Mucosa of gallbladder (tissue), 1 donor: ENCODE measurements around the gene TXK. TPM values are rescaled to one million over a fixed set of nuclear protein-coding genes. Genes with fewer than 3 reads are reported as not detected.
A peak's percentile ranks its signal among the peaks of the same experiment; 100 is the strongest.

Experiments used
- DNase-seq: peaks from one replicate; pipeline ENCODE4 v3.0.0-alpha.2; 2020; ENCODE audit warnings: low spot score
- total RNA-seq: library from RNA; stranded (reverse); gene quantifications from one replicate; pipeline ENCODE4 v1.2.1, GENCODE V29; 2021
- donor health status: DM: no; HTN: no; CAD: no.

The TXK gene
- total RNA-seq, 1 donor from 2014 or later = 0.86 TPM

DNA sequence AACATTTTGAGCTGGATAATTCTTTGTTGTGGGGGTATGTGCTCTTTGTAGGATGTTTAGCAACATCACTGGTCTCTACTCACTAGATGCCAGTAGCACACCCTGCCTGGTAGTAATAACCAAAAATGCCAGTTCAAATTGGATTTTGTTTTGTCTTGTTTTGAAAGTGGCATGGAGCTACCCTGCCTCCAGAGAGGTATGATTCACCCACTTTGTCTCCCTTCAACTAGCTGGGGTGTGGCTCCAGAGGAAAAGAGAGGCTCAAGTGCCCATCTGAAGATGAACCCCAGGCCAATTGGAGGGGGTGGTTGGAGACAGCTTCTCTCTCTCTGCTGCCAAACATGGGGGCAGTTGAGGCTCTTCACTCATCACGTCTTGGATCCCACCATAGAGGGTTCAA lies 83.0 kb downstream of the TXK start:
- no peak for DNase-seq

DNA sequence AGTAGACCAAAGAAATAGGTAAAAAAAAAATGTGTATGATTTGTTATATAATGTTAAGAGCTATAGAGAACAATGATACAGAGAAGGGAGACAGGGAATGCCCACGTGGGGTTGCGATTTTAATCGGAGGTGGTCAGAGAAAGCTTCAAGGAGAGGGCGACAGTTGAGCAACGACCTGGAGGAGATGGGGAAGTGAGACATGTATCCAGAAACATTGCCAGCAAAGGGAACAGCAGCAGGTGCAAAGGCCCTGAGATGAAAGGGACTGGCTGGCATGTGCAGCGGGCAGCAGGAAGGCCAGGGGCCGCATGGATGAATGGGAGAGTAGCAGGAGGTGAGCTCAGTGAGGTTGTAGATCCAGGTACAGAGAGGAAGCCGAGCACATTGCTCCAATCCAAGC lies 84.6 kb downstream of the TXK start:
- DNase-seq = no peak

DNA sequence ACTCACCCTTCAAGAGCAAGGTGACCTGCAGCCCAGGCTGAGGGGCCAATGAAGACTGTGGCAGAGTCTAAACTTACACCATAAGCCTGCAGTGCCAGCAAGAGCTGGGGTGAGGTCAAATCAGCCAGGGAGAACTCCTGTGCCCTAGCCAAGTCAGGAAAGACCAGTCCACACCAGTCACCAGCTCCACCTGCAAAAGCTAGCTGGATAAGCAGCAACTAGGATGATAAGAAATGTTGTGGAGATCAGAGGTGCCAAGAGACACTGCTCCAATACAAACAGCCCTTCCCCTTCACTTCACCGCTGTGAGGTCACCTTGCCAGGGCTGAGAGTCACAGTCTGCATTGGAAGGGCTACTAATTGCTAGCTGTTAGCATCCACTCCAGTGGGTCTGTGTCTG lies 86.2 kb downstream of the TXK start:
- peak; percentile 67 for DNase-seq

DNA sequence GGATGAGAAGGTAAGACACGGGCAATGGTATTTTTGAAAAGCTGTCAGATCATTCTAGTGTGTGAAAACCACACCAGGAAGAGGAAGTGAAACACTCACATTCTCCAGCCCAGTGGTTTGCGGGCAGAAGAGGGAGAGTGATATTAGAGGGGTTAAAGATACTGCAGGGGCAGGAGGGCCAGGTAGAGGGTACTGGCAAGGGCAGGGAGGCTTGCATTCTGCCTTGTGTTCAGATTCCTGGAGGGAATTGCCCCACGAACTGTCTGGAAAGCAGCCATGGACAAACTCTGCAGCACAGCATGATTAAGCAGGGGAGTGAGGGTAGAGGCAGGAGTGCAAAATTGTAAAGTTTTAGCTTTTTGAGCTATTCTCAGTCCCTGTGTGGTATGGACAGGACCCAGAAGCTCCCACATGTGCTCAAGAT lies 86.6 kb downstream of the TXK start:
- DNase-seq = no peak

DNA sequence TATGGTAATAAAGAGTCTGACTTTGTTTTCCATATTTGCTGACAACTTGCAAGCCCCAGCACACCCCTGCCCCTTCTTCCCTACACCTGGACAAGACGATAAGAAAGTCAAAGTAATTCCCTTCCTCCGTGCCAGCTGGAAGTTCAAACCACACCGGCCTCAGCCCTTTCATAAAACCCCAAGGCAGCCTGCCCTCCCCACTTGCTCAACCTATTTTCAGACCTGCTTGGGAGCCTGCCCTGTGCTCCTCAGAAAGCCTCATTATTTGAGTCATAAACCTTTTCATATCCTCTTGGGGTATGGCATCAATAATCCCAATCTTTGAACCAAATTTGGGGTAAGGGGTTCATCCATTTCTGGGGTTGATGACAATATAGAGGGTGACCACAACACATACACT lies 88.0 kb downstream of the TXK start:
- no peak for DNase-seq

DNA sequence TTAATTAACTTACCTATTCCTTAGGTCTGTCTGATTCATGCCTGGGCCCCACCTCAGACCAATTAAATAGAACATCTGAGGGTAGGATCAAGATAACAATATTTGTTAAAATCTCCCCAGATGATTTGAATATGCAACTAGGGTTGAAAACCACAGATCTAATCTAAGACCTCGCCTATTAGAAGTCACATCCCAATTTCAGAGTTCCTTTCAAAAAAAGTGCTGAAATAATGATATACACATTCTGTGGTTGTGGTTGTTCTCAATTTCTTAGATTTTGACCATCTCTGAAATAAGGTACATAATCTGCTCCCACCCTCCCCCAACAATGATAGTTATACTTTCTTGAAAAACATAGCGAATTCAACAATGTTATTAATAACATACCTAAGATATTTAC lies 89.8 kb downstream of the TXK start:
- no peak for DNase-seq

DNA sequence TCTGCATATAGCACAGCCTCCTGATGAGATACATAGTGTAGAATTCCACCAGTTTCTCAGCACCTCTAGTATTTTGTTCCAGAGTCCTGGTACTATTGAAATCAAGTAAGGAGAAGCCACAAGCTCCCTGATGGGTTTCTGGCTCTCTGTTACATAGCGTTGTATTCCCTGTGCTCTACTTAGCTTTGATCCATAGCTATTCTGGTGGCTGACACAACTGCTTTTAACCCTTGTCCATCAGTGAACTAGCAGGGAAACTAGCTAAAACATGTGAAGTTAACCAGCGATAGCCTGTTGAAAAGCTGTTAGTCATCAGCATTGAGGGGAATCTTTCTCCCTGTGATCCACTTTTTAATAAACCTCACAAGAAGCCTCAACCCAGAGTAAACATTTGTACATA lies 90.5 kb downstream of the TXK start:
- no peak for DNase-seq

DNA sequence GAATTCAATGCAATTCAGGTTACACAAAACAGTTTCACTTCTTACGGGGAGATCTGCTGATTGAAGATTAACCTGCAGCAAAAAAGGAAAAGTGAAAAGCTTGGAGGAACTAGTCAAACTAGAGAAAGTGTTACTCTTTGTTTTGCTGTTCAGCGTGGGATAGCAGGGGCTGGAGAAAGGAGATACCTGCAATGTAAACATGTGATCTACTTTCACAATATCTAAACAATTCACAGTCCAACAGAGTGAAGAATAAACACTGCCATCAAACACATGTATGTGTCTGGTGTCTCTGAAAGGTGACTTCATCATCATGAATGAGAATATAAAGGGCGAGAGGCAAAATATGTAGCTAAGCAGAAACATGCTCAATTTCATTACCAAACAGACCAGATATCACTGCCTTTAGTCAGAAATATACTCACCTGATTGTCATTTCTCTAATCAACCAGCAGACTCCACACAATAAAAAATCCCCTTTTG lies 91.0 kb downstream of the TXK start:
- DNase-seq = no peak

DNA sequence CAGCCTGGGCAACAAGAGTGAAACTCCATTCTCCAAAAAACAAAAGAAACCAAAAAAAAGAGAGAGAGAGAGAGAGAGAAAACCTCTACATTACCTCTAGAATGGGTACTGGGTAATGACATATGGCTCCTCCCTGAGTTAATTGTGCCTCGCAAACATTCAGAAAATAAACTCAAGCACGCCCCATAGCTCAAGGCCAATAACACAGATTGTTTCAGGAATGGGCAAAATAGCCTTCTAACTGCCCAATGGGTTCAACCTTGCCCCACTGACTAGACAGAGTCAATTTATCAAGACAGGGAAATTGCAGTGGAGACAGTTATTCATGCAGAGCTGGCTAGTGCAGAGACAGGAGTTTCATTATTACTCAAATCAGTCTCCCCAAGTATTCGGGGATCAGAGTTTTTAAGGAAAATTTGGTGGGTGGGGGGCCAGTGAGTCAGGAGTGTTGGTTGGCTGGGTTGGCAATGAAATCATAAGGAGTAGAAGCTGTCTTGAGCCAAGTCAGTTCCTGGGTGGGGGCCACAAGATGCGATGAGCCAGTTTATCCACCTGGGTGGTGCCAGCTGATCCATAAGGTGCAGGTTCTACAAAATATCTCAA lies 92.4 kb downstream of the TXK start:
- DNase-seq = no peak

DNA sequence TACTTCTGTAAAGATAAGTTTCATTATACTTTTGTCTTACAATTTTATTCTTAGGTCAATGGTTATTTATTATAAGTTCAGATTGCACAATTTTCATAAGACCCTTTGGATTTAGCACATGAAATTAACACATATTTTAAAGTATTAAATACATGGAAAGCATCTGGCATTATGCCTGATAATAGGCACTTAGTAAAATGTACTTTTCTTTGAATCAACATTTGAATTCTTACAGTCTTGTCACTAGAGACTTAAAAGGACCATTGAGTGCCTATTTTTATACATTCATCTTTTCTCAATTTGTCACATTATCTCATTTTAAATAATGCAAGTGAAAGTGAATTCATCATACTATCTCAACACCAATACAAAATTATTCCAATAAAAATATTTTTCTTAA lies 94.5 kb downstream of the TXK start:
- DNase-seq = no peak

DNA sequence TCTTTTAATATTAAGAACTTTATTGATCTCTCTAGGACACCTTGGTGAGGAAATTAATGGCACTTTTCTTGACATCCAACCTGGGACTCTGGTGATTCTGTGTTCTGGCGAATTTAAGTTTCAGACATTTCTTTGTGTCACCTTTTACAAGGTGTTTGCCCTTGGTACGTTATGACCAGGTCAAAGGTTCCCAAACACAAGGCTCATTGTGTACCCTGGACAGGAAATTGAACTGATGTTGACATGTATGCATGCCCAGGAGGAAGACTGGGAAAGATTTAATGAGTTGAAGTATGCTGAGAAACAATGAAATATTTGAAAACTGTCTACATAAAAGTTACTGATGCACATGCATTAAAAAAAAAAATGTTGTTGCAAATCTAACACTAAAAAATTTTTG lies 95.4 kb downstream of the TXK start:
- no peak for DNase-seq

DNA sequence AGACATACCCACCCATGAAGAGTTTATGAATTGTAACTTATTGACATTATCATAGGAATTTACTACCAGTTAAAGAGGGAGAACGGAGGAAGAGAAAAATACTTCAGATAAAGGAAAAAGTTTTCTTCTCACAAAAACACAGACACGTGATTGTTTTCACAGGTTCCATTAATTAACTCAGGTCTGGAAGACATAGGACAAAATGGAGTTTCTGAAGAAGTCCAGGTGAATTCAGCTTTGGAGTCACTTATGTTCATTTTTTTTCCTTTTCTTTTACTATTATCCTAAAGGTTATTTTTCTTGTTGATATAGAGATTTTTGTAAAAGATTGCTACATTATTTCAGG lies 97.0 kb downstream of the TXK start:
- no peak for DNase-seq

DNA sequence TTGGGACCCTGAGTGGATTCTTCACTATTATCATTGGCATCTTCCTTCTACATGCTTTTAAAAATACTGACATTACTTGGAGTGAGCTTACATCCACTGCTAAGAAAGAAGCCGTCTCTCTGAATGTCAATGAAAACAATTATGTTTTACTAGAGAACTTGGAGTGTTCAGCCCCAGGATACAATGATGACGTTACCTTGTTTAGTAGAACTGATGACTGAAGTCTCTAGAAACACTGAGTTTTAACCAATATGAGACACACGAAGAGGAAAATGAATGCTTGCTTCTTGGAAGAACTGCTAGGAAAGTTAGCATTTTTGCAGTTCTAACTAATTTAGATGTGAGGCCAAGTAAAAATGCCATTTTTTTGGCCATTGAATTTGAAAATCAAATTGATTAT lies 98.1 kb downstream of the TXK start:
- no peak for DNase-seq

DNA sequence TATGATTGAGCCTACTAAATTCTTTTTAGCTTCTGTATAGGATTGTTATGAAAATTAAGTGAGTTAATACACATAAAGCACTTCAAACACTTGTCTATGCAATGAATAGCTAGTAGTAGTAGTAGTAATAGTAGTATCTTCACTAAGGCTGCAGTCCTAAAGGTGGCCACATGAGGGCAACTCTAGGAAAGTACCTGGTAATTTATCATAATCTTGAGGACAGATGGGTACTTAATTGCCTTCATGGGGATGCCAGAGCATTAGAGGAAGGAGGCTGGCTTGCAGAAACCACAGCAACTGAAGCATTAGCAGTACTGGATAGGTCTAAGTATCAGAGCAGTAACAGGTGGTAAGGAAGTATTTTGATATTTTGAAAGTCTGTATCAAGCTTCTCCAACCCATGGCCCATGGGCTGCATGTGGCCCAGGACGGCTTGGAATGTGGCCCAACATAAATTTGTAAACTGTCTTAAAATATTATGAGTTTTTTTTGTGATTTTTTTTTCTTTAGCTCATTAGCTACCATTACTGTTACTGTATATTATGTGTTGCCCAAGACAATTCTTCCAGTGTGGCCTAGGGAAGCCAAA lies 100.1 kb downstream of the TXK start:
- DNase-seq = no peak

DNA sequence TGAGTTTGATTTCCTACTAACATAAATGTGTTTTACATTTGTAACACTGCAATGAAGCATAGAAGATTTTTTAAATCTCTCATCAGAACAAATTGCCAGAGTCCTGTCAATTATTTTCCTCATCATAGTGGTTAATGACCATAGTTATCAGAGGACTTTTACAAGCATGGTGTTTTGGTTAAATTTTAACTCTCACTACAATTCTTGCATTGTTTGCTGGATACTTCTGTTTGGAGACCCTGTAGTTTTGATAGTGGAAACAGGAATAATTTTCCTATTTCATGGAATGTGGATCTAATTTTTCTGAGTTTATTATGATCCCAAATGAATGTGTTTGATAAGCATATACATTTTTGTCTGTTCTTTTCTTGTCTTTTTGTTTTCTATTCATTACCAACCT lies 100.6 kb downstream of the TXK start:
- no peak for DNase-seq

DNA sequence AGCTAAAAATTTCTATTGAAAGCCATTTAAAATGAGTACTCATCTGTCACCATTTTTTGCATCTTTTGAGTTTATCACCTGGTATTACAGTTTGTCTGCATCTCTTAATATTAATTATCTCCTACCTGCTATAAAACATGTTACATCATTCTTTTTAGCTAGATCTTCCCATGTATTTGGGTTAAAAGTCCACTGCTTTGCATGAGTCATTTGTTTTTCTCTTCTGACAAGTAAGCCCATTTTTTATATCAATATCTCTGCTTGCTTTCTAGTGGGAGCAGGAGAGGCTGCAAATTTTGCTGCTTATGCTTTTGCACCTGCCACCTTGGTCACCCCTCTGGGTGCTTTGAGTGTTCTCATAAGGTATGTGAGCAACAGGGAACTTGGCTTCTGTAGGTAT lies 101.3 kb downstream of the TXK start:
- DNase-seq = no peak

DNA sequence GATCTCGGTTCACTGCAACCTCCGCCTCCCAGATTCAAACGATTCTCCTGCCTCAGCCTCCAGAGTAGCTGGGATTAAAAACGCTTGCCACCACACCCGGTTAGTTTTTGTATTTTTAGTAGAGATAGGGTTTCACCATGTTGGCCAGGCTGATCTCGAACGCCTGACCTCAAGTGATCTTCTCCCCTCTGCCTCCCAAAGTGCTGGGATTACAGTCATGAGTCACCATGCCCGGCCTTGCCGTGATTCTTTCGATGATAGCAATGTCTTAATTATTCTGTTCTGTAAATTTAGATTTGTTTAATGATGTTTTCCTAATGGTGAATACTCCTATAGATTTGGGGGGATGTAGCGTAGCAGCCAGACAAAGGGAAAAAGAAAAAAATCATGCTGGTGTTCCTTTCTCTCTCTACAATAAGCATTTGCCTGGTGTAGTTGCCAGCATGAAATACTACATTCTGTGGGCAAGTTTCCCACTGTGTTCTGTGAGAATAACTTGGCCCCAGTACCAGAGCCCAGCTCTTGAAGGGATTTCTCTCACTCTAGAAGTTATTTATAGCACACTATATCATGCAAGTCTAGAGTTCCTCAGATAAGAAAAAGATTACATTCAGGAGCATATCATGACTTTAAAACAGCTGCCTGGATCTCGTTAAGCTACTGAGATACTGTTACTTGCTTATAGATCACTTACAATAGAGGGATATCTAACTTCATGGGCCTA lies 102.1 kb downstream of the TXK start:
- no peak for DNase-seq

DNA sequence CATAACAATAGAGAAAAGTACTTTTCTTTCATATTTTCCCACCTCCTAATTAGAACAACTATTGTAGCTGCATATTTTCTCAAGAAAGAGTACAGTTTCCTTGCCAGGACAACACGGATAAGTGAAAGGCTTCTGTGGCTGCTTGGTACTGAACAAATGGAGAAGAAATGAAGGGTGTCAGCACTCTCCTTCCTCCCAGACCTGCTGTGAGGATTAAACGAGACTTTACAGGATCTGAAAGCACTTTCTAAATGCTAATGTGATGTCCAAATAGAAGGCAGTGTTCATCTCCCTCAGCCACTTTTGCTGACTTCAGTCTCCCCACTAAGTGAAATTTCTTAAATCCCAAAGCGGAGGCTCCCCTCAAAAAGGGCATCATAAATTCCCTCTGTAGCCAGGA lies 103.6 kb downstream of the TXK start:
- DNase-seq = no peak

DNA sequence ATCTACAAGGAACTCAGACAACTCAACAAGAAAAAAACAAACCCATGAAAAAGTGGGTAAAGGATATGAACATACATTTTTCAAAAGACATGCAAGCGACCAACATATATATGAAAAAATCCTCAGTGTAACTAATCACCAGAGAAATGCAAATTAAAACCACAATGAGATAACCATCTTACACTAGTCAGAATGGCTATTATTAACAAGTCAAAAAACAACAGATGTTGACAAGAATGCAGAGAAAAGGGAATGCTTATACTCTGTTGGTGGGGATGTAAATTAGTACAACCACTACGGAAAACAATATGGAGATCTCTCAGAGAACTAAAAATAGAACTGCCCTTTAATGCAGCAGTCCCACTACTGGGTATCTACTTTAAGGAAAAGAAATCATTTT lies 105.4 kb downstream of the TXK start:
- DNase-seq = no peak

DNA sequence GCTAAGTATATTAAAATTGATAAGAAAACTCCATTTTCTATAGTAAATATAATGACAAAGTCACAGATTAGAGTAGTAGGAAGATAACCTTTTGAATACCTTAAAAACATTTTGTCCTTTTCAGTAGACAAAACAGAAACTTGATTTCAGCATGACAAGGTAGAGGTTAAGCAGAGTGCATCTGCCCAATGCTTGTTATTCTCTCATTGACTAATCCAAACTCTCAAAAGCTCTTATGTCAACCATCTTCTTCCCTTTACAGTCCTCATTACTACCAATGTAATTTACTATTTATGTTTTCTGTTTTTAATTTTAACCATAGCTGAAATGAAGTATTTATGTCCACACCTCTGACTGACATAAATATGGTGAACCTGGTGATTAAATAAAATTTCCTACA lies 106.4 kb downstream of the TXK start:
- DNase-seq = no peak

DNA sequence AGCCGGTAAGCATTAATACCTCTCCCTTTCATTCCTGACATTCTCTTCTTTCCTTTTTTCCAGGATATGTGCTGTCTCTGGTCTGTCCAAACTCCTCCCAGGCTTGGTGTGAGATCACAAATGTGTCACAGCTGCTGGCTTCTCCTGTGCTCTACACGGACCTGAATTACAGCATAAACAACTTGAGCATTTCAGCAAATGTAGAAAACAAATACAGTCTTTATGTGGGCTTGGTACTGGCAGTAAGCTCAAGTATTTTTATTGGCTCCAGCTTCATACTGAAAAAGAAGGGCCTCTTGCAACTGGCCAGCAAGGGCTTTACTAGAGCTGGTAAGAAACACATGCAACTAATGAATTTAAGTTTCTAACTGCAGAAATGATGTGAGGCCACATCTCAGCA lies 109.0 kb downstream of the TXK start:
- DNase-seq = no peak

DNA sequence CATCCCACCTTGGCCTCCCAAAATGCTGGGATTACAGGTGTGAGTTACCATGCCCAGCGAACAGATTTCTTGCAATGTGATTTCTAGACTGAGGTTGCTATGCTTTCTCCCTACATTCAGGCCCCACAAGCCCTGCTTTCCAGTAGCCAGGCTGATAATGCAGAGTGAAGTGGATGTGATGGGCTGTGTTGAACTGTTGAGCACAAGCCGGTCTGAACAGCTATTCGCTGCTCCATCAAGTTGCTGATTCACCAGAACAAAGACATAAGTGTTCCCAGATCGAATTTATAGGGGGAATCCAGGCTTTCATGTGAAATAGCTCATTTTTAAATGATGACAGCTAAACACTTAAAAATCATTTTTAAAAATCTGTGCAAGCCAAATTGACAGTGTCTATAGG lies 109.5 kb downstream of the TXK start:
- DNase-seq = no peak

DNA sequence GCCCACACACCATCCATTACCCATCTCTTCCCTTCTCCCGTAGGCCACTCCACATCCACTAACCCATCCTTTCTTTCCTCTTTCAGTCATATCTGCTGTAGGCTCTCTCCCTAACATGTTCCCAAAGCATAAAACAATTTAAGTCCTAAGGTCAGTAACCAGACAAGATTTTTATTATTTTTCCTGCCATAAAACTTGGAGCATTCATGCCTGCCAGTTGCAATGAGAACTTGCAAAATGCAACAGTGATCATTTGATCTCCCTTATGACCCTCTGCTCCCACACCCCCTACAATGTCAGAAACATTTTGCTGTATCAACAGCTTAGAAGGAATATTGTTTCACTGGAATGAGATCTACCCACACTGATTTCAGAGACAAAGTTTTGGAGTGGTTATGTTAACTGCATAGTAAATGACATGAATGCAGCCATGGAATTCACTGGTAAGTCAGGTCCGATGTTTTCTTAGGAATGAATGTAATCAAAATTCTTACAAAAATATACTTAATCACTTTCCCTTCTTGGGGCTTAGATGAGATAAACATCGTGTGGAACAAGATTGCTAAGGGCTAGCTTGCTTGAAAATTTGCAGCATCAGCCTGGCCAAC lies 111.8 kb downstream of the TXK start:
- DNase-seq = no peak
